HEK293T (cell line): ENCODE data around the gene POP4.

Experiments
- CTCF ChIA-PET: fragments of 350-600 bp; formaldehyde crosslinking; extraction: SDS; loops from one replicate; lab custom pipeline; 2021; ENCODE audit warnings: antibody characterized with exemption, inconsistent platforms; lab: Yijun Ruan, JAX
- POLR2A ChIA-PET: fragments of 350-600 bp; formaldehyde crosslinking; extraction: SDS; loops from one replicate; lab custom pipeline; 2020; ENCODE audit warnings: antibody characterized with exemption, inconsistent platforms; lab: Yijun Ruan, JAX
- DNase-seq: peaks from one replicate; pipeline ENCODE4 v3.0.0; 2012; ENCODE audit warnings: mixed read lengths; ENCODE audit errors: extremely low spot score
- ARNT ChIP-seq: fragments of 450-650 bp; IDR thresholded peaks from 2 replicates; pipeline ENCODE4 v1.6.1; 2017; ENCODE audit warnings: mild to moderate bottlenecking
- BHLHE40 ChIP-seq: fragments of 450-650 bp; IDR thresholded peaks from 2 replicates; pipeline ENCODE4 v1.6.1; 2016; ENCODE audit warnings: mild to moderate bottlenecking, moderate library complexity, borderline replicate concordance
- CTBP1 ChIP-seq: fragments of 450-650 bp; IDR thresholded peaks from 2 replicates; pipeline ENCODE4 v1.6.1; 2016; ENCODE audit warnings: borderline replicate concordance
- ELF4 ChIP-seq: fragments of 450-650 bp; IDR thresholded peaks from 2 replicates; pipeline ENCODE4 v1.6.1; 2017; ENCODE audit warnings: antibody characterized with exemption
- FOXA1 ChIP-seq: fragments of 450-650 bp; IDR thresholded peaks from 2 replicates; pipeline ENCODE4 v1.6.1; 2016; ENCODE audit warnings: mild to moderate bottlenecking
- FOXK2 ChIP-seq: fragments of 450-650 bp; IDR thresholded peaks from 2 replicates; pipeline ENCODE4 v1.6.1; 2016; ENCODE audit warnings: mild to moderate bottlenecking
- FOXM1 ChIP-seq: fragments of 450-650 bp; IDR thresholded peaks from 2 replicates; pipeline ENCODE4 v1.6.1; 2017; ENCODE audit warnings: mild to moderate bottlenecking, borderline replicate concordance
- HDGF ChIP-seq: fragments of 450-650 bp; IDR thresholded peaks from 2 replicates; pipeline ENCODE4 v1.6.1; 2017; ENCODE audit warnings: antibody characterized with exemption, borderline replicate concordance
- L3MBTL2 ChIP-seq: fragments of 450-650 bp; conservative IDR thresholded peaks from 2 replicates; pipeline ENCODE4 v1.6.1; 2016; ENCODE audit warnings: mild to moderate bottlenecking
- LEF1 ChIP-seq: fragments of 450-650 bp; IDR thresholded peaks from 2 replicates; pipeline ENCODE4 v1.6.1; 2017; ENCODE audit warnings: mild to moderate bottlenecking, borderline replicate concordance
- NFRKB ChIP-seq: fragments of 450-650 bp; IDR thresholded peaks from 2 replicates; pipeline ENCODE4 v1.6.1; 2016; ENCODE audit warnings: mild to moderate bottlenecking, moderate library complexity
- PKNOX1 ChIP-seq: fragments of 450-650 bp; IDR thresholded peaks from 2 replicates; pipeline ENCODE4 v1.6.1; 2016
- SP1 ChIP-seq: fragments of 450-650 bp; IDR thresholded peaks from 2 replicates; pipeline ENCODE4 v1.6.1; 2017
- SUZ12 ChIP-seq: fragments of 450-650 bp; IDR thresholded peaks from 2 replicates; pipeline ENCODE4 v1.6.1; 2016; ENCODE audit warnings: mild to moderate bottlenecking
- TARDBP ChIP-seq: fragments of 450-650 bp; IDR thresholded peaks from 2 replicates; pipeline ENCODE4 v1.6.1; 2016
- ZNF384 ChIP-seq: fragments of 450-650 bp; IDR thresholded peaks from 2 replicates; pipeline ENCODE4 v1.6.1; 2016

POP4 gene

GRCh38 chr19:29650772-29651387 is 44.8 kb downstream of the POP4 start:
- no peak for TF ChIP-seq FOXM1
- no peak for TF ChIP-seq SP1
- TF ChIP-seq BHLHE40 = no peak
- TF ChIP-seq CTBP1 = no peak
- TF ChIP-seq HDGF = no peak
- no peak for TF ChIP-seq LEF1
- no peak for TF ChIP-seq L3MBTL2
- no peak for TF ChIP-seq ARNT
- TF ChIP-seq FOXK2 = no peak
- TF ChIP-seq FOXA1 = no peak
- no peak for TF ChIP-seq PKNOX1
- TF ChIP-seq SUZ12 = no peak
- TF ChIP-seq ZNF384 = no peak
- no peak for TF ChIP-seq TARDBP
- TF ChIP-seq NFRKB = no peak
- TF ChIP-seq ELF4 = no peak
- no peak for DNase-seq
- ChIA-PET CTCF (no interaction called here), POLR2A (no interaction called here)

GRCh38 chr19:29651622-29652394 is 45.7 kb downstream of the POP4 start:
- TF ChIP-seq HDGF (no peak), ZNF384 (no peak), FOXK2 (no peak), PKNOX1 (no peak), SUZ12 (no peak), L3MBTL2 (no peak), NFRKB (no peak), TARDBP (no peak), CTBP1 (no peak), ELF4 (no peak), LEF1 (no peak), FOXA1 (no peak), BHLHE40 (no peak), FOXM1 (no peak), ARNT (no peak), SP1 (no peak)
- POLR2A ChIA-PET = no interaction called here
- DNase-seq = no peak
- CTCF ChIA-PET = no interaction called here

- ChIA-PET POLR2A (no interaction called here), CTCF (no interaction called here)
- no peak for TF ChIP-seq CTBP1
- no peak for TF ChIP-seq BHLHE40
- TF ChIP-seq SP1 = no peak
- no peak for TF ChIP-seq LEF1
- no peak for TF ChIP-seq ZNF384
- no peak for TF ChIP-seq FOXK2
- no peak for TF ChIP-seq L3MBTL2
- TF ChIP-seq TARDBP = no peak
- no peak for TF ChIP-seq HDGF
- no peak for TF ChIP-seq SUZ12
- no peak for TF ChIP-seq PKNOX1
- TF ChIP-seq FOXM1 = no peak
- no peak for TF ChIP-seq NFRKB
Measured at GRCh38 chr19:29653398-29653797, 47.3 kb downstream of the POP4 start.

DNA sequence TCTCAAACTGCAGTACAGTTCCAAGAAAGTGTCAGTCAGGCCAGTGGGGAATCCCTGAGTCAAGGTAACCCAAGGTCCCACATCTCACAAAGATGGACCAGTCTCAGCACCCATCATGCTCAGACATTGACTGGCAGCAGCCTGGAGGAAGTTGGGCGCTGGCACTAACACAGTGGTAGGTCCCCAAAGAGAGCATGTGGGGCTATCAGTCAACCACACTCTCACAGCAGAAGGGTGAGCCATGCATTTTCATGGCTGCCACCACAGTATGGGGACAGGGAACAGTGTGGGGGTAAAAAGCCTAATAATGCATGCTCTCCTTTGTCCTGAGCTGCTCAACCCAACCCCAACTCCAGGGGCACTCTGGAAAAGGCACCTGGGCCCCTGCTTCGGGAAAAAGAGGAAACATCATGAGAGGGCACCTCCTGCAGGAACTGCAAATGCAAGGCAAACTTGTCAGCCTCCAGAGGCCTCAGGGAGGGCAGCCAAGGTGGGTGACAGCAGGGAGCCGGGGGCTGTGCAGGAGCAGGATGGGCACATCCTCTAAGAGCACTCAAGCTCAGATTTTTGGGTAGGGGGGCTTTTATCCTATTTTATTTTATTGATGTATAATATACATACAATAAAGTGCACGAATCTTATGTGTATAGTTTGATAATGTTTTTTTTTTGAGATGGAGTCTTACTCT is 49.7 kb downstream of the POP4 start:
- ChIA-PET CTCF (no interaction called here), POLR2A (no interaction called here)
- no peak for TF ChIP-seq NFRKB
- TF ChIP-seq FOXK2 = no peak
- TF ChIP-seq HDGF = no peak
- no peak for TF ChIP-seq CTBP1
- TF ChIP-seq BHLHE40 = no peak
- TF ChIP-seq SP1 = no peak
- no peak for TF ChIP-seq LEF1
- DNase-seq = no peak

More at GRCh38 chr19:29653398-29653797, 47.3 kb downstream of the POP4 start:
- DNase-seq = no peak

DNA sequence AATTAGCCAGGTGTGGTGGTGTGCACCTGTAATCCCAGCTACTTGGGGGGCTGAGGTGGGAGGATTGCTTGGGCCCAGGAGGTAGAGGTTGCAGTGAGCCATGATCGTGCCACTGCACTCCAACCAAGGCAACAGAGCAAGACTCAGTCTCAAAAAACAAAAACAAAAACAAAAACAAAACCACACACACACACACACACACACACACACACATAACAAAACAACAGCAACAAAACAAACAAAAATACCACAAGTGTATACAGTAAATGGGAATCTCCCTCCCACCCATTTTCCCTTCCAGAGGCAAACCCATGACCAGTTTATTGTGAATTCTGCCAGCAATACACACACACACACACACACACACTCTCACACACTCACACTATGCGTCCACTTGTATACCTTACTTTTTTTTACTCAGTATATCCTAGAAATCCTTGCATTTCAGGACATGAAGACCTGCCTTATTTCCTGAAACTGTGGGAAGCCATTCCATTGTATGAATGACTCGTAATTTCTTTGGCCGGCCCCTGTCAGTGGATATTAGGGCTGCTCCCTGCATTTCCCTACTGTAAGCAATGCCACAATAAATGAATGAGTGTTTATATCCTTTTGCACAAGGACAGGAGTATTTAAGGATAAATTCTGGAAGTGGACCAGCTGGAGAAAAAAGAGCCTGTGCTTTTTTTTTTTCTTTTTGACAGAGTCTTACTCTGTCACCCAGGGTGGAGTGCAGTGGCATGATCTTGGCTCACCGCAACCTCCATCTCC is 52.3 kb downstream of the POP4 start:
- DNase-seq = no peak
- TF ChIP-seq TARDBP (no peak), HDGF (no peak), LEF1 (no peak), ELF4 (no peak), SUZ12 (no peak), FOXA1 (no peak), L3MBTL2 (no peak), PKNOX1 (no peak), SP1 (no peak), FOXK2 (no peak), NFRKB (no peak), FOXM1 (no peak), ZNF384 (no peak), BHLHE40 (no peak), ARNT (no peak), CTBP1 (no peak)
- POLR2A ChIA-PET = no interaction called here
- CTCF ChIA-PET = no interaction called here
